Measurements from ENCODE around the gene SQSTM1.

The SQSTM1 gene

DNA sequence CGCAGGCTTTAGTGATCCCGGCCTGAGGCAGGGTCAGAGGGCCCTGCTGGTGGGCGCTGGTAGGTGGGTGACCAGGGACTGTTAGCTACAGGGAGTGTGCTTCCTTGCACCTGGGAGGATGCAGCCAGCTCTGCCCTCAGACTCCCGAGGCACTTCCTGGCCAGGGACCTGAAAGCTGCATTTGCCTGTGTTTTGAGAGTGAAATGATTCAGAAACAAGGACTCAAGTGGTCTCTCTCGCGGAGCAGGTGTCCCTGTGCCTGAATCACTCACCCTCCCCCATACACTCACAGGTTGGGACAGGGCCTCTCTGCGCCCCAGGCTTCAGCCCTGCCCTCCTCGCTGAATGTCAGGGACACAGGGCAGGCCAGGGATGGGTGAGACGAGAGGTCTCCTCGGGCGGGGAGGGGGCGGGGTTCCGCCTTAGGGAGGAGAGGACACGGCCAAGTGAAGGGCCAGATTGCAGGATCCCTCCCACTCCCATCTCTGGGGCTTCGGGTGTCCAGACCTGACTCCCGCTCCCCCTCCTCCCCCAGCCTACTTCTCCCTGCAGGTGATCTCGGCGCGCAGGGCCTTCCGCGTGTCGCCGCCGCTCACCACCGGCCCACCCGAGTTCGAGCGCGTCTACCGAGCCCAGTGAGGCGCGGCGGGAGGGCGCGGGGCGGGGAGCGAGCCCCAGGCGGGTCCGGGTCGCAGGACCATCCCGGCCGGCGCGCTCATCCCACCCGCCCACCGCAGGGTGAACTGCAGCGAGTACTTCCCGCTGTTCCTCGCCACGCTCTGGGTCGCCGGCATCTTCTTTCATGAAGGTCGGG lies 25.4 kb upstream of the SQSTM1 start:
- DNase-seq: no peak

DNA sequence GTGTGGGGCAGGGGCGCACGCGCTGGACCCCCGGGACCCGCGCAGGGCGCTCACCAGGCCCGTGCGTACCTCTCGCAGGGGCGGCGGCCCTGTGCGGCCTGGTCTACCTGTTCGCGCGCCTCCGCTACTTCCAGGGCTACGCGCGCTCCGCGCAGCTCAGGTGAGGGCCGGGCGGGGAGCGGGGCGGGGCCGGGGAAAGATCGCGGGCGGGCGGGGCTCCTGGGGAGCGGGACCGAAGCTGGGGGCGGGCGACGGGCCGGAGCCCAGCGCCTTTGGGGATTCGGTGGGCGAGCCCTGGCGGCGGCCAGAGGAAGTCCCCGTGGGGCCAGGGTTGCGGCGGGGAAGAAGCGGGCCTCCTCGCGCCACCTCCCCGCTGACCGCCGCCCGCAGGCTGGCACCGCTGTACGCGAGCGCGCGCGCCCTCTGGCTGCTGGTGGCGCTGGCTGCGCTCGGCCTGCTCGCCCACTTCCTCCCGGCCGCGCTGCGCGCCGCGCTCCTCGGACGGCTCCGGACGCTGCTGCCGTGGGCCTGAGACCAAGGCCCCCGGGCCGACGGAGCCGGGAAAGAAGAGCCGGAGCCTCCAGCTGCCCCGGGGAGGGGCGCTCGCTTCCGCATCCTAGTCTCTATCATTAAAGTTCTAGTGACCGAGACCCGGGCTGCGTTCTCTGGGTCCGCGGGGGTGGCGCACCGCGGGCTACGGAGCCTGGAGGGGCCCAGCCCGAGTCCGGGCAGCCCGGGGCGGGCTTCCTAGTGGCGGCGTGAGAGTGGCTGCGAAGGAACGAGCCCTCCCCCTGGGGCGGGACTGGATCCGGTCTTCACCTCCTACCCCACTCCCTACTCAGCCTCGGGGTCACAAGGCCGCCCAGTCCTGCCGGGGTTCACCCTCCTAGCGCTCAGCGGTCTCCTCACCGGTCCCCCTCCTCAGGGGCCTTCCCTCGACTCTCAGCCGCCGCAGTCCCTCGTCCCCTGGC lies 24.6 kb upstream of the SQSTM1 start:
- DNase-seq: peak; percentile 91 to 97 (median 94)

DNA sequence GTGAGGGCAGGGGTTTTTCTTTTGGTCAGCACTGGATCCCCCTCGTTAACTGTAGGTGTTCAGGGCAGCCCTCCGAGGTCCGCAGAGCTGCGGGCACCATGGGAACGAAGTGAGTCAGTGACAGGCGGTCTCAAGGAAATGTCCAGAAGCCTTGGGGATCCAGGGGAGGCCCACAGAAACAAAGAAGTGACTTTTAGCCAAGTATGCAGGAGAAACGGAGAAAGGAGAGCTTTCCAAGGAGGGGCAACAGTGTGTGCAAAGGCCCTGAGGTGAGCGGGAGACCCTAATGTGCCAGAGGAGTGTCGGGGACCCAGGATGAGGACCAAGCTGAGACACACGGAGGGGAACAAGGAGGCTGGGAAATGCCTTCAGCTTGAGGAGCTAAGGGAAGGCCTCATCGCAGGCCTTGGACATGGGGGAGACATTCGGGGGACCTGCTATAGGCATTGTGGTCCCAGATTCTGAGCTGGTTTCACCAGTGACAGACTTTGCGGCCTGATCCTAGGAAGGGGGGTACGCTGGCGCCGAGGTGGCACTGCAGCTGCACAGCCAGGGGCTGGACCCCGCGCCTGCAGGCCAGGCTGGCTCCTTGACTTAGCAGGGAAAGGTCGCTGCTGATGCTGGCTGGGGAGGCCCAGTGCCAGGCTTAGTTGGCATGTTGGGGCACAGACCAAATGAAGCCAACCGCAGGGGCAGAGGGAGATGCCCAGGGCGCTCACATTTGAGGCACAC lies 23.7 kb upstream of the SQSTM1 start:
- no peak for DNase-seq

DNA sequence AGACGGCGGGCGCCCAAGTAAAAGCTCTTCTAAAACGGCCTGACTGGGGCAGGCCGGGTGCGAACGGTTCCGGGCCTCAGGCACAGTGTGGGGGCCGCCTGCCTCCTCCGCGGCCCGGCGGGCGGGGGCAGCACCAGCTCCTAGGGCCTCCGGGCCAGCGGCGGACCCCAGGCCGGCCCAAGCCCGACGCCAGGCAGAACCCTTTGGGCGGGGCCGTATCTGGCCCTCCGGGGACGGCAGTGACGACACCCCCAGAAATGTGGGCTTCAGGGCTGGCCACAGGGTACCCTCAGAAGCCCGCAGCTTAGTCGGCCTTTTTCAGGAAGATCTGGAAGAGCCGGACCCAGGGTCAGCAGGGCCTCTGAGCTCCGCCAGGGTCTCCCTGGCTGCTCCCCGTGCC lies 23.0 kb upstream of the SQSTM1 start:
- no peak for DNase-seq

DNA sequence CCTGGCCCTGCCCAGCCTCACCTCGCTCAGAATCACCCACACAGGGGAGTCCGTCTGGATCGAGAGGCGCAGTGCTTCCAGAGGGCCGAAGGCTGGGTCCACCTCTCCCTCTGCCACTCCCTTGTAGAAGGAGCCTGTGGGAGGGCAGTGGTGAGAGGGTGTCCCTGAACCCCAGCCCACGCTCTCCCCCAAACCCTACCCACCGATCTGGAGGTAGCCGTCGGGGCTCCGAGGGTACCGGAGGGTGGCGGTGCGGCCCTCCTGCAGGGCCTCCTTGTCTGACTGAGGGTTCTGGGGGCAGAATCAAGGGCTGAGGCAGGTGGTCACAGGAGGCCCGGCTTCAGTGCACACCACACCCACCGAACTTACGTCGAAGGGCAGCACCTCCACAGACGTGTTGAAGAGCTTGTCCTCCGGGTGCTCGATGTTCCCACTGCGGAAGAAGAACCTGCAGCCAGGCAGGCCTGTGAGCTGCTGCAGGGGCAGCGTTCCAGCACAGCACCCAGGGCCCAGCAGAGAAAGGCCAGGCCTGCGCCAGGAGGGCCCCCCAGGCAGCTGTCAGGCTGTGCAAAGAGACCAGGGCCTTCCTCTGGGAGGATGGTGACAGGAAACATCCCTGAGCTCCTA lies 22.4 kb upstream of the SQSTM1 start:
- DNase-seq: no peak

DNA sequence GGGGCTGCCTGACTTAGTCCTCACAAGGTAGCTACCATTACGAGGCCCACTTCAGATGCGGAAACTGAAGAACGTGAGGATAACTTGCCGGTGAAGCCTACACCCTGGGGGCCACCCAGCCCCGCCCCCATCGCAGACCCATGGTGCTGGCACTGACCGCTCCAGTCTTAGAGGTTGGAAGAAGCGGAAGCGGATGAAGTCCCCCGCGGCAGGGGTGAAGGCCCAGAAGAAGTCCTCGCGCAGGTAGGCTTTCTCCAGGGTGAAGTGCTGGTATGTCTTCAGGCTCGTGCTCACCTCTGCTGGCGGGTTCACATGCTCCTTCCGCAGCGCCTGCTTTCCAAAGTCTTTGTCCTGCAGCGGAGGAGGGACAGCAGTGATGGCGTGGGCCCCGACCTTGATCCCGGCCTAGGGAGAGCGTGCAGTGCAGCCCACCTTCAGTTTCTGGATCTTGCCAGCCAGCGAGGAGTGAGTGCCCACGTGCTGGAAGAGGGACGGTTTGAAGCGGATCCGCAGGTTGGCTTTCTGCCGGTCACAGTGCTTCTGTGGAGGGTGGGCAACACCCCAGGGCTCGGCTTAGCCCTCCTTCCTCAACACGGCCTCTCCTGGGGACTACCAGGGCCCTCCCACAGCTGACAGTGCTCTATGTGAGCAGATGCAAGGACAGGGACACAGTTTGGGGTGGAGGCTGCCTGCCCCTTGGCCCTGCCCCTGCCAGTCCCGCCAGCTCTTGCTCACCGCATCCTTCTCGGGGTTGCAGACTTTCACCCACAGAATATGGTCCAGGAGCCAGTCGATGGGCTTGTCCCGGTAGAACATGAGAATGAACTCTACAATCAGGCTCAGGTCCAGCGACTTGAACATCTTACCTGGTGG lies 21.7 kb upstream of the SQSTM1 start:
- no peak for DNase-seq

DNA sequence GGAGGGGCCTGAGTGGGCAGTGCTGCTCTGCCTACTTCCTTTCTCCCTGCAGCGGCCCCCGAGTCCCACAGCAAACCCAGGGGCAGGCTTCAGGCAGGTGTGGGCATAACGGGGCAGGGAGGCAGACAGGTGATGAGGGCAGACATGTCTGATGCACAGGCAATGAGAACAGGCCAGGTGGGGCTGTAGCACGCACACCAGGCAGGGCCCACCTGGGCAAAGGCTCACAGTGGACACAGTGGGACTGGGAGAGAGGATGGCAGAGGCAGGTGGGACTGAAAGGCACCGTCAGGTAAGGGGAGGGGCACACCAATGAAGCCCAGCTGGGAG lies 21.1 kb upstream of the SQSTM1 start:
- DNase-seq: no peak

DNA sequence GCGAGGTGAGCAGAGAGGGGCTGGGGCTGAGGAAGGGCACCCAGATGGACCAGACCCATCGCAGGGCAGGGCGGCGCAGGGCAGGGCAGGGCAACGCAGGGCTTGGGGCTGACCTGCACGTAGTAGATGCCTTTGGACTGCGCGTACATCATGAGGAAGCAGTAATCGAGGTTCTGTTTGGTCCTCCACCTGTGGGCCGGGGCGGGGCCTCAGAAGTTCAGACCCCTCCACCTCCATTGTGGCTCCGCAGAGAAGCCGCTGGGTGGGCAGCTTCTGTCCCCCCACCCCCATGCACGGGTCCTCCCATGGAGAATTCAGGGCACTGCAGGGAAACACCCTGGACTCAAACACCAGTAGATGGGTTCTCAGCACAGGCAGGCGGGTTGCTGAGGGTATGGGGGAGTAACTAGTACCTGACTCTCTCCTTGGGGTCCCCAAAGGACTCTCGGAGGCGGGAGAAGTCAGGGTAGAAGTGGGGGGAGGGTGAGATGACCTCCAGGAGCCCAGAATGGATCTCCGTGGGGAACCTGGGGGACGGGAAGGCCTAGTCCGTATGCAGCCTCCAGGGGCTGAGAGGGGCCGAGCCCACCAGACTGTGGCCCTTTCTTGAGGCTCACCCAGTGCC lies 20.5 kb upstream of the SQSTM1 start:
- no peak for DNase-seq

DNA sequence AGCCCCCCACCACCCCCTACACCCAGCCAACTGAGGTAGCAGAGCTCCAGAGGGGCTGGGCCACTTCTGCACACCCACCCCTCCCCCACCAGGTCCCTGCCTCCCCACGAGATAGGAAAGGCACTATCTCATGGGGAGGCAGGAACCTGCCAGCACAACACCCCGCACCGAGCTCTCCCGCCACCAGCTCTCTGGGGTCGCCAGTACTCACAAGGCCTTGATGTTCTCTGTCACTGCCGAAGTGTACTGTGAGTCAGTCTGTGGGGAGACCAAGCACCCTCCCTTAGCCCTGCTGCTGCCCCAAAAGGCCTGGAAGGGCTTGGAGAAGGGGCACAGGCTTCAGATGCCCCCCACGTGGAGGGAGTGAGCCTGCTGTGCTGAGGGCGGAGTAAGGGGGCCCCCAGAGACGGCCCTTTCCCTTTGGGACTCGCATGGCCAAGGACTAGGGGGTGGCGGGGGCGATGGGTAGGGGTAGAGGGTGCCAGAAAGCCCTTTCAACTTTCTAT lies 20.0 kb upstream of the SQSTM1 start:
- DNase-seq: no peak

DNA sequence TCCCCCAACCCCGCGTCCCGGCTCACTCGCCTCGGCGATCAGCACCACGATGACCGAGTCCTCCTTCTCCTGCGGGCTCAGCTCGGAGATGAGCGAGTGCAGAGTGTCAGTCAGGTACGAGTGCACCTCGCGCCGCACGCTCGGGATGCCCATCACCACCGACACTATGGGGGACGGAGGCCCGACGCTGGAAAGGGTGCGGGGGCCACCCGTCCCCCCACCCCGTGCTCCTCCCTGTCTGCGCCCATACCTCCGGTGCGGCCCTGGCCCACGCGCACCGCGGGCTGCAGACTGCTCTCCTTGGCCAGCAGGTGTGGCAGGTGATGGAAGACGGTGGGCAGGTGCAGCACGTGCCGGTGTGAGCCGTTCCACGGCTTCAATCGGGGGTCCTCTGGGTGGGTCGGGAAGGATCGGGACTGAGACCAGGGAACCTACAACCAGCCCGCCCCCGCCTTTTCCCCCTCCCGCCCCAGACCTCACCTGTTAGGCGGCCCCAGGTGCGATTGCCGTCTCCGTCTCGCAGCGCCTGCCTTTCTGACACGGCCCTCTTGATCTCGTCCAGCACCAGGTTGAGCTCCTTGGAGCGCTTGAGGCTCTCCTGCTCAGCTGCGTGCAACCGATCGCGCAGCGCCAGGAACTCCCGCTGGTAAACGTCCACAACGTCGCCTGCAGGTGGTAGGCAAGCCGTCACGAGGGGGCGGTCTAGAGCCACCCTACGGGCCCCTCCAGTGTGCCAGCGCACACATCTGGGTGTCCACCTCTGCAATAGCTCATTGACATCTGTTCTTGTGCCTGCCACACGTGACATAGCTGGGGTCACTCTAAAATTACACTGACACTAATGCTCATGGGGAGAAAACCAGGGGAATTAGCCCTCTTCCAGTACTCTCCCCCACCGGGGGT lies 19.1 kb upstream of the SQSTM1 start:
- DNase-seq: peak; percentile 85 to 92 (median 86)

DNA sequence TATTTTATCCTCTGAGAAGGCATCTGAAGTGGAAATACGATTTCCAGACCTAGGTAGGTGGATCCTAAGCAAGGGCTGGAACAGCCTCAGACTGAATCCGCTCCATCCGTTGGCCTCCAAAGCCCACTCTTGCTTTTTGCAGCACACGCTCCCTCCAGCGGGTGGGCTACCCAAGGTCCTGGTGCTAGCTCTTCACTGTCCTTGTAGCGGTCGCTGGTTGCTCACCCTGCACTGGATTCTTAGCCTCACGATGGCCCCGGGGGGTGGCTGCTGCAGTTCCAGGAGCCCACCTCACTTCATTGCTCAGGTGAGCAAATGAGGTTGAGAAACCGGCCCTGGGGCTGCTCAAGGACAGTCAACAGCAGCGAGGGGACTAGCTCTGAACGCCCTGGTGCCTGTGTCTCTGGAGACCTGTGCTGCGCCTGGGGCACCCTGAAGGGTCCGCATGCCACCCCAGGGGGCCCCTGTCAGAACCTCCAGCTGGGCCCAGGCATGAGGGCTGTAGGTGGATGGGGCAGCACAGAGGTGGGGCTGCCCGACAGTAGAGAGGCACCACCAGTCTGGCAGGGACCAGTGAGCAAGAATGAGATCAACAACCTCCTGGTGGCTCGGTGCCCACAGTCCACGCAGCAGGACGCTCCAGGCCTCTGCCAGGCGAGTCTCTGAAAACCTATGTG lies 18.4 kb upstream of the SQSTM1 start:
- no peak for DNase-seq

DNA sequence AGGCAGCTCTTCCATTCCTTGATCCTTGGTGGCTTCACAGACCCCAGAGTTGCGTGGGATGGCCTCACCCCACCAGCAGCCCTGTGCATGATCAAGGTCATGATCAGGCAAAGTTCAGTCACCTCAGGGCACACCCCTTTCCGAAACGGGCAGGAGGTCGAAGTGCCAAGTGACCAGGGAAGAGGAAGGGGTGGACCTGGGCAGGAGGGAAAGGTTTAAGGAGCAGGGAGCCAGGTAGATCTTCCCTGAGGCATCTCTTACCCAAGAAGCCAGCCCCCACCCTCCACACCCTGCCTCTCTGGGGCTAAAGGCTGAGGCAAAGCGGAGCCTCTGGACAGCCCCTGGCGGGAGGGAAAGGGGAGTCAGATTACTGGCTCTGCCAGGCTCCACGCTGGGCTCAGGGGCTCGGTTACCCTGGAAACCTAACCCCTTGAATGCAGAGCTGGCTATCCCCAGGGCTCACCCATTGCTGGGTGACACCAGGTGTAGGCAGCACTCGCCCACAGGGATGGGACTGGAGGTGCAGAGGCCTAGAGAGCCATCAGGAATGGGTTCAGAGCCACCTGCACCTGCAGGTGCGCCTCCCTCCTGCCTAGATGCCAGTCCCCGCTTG lies 17.6 kb upstream of the SQSTM1 start:
- DNase-seq: no peak

DNA sequence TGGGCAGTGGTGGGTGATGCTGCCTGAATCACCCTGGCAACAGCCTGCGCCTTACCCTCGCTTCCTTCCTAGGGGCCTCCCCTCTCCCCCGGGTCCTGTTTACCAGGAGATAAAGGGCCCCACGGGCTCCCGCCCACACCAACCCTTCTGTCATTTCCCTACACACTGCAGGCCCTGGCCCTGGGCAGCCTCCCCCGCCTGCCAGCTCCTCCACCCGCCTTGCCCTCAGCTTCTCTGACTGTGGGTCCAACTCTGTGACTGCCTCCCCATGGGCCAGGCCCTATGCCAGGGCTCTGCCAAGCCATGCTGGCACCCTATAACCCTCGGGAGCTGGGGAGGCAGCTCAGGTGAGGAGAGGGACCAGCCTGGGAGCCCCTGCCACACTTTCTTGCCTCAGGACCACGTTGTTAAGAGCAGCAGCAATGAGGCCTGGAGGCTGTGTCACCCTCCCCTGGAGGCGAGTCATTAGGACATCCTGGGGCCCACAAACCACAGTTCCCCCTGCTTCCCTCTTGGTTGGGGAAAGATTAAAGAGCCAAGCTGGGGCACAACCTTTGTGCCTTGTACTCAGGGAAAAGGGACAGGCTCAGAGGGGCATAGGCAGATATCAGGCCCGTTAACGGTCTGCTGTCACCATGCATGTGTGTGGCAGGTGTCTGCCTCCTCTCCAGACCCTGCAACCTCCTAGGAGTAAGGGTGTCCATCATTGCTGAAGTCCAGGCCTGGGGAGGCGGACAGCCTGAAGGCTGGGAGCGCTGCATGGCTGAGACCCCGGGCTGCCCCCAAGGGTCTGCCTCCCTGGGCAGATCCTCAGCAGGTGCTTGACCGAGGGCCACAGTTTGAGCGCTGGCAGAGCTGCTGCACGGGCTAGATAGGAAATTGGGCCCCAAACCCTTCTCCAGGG lies 16.8 kb upstream of the SQSTM1 start:
- DNase-seq: peak; percentile 77 to 85 (median 78)

DNA sequence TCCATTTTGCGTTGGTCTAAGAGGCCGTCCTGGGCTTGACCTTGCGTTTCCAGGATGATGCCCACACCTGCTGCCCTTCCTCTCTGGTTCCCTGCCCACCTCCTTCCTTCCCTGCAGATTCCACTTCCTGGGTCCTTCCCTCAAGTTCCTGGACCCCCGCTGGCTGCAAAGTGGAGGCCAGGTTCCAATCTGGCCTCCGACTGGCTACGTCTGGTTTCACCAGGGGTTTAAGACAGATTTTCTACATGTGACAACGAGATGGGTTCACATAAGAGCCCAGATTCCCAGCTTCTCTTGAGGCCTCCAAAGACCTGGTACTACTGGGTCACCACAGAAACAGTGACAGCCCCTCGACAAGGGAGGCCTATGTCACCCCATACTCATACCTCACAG lies 16.2 kb upstream of the SQSTM1 start:
- DNase-seq: no peak

DNA sequence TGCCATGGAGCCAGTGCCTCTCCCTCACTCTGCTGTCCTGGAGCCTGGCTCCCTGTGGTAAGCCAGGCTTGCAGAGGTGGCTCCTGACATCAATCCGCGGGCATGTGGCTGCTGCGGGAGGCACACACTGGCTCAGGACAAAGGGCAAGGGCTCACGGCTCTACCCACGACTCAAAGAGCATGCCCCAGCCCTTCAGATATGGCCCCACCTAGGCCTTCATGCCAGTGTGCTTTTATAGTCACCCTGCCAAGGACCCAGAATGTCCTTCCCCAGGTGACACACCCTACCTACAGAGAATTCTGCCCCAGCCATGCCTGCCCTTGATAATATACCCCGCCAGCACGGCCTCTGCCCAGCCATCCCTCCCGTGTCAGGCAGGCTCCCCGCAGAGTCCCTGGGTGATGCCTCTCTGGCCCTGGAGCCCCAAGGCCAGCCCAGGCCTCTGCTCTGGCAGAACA lies 15.6 kb upstream of the SQSTM1 start:
- DNase-seq: no peak

DNA sequence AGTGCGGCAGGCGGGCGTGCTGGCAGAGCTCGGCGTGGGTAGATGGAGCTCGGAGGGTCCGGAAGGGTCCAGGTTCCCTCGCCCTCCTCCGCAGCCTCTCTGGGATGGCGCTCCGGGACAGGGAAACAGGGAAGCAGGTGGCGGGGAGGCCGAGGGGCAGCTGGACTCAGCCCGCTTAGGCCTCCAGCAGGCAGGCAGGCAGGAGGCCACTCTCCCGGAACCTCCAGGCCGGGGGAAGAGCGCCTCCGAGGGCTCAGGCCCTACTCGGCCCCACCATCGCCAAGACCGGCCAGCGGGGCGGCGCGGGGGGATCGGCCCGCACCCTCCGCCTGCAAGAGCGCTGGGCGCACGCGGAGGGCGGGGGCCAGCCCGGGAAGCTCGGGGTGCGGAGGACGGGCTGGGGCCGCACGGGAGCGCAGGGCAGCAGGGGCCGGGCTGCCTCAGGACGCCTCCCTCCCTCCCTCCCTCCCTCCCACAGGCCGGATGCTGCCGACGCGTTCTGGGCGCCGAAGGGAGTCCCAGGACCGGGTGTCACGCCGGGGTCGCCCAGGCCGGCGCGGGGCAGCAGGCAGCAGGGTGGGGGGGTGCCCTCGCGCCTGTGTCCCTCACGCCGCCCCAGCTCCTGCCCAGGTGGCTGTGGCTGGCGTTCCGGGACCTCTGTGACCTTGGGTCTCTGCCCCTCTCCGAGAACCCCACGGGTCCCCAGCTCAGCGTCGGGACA lies 15.0 kb upstream of the SQSTM1 start:
- DNase-seq: peak; percentile 61 to 80 (median 70)
